H9 (cell line): ENCODE measurements around the gene MMP10. TPM values are rescaled to one million over a fixed set of nuclear protein-coding genes. Genes with fewer than 3 reads are reported as not detected.

Experiments
- DNase-seq: peaks from one replicate; pipeline ENCODE4 v3.0.0-alpha.2; 2017
- H2AFZ ChIP-seq: one replicate; pipeline ENCODE4 v1.6.1; 2013; ENCODE audit warnings: mild to moderate bottlenecking, low read length, control low read depth, moderate library complexity
- H2AK5ac ChIP-seq: 2 replicates; pipeline ENCODE4 v1.6.1; 2013; ENCODE audit warnings: low read length, control low read depth, mixed read lengths; ENCODE audit not compliant: insufficient read length
- H2BK120ac ChIP-seq: one replicate; pipeline ENCODE4 v1.6.1; 2013; ENCODE audit warnings: low read depth, mild to moderate bottlenecking, low read length, control low read depth, inconsistent platforms; ENCODE audit not compliant: poor library complexity, severe bottlenecking
- H2BK12ac ChIP-seq: 2 replicates; pipeline ENCODE4 v1.6.1; 2013; ENCODE audit warnings: low read length, control low read depth, mixed read lengths, low read depth; ENCODE audit not compliant: insufficient read length
- H2BK15ac ChIP-seq: 2 replicates; pipeline ENCODE4 v1.6.1; 2013; ENCODE audit warnings: low read depth, low read length, control low read depth
- H2BK20ac ChIP-seq: one replicate; pipeline ENCODE4 v1.6.1; 2013; ENCODE audit warnings: low read depth, mild to moderate bottlenecking, low read length, control low read depth, inconsistent platforms; ENCODE audit not compliant: poor library complexity, severe bottlenecking
- H2BK5ac ChIP-seq: 2 replicates; pipeline ENCODE4 v1.6.1; 2013; ENCODE audit warnings: low read length, control low read depth, mixed read lengths; ENCODE audit not compliant: insufficient read length
- H3K14ac ChIP-seq: 2 replicates; pipeline ENCODE4 v1.6.1; 2013; ENCODE audit warnings: low read length, control low read depth; ENCODE audit not compliant: insufficient read depth
- H3K18ac ChIP-seq: 2 replicates; pipeline ENCODE4 v1.6.1; 2013; ENCODE audit warnings: low read depth, mild to moderate bottlenecking, mixed read lengths, low read length, control low read depth; ENCODE audit not compliant: insufficient read length
- H3K23ac ChIP-seq: 2 replicates; pipeline ENCODE4 v1.6.1; 2013; ENCODE audit warnings: low read length, control low read depth, mixed read lengths, low read depth; ENCODE audit not compliant: insufficient read length
- H3K23me2 ChIP-seq: 2 replicates; pipeline ENCODE4 v1.6.1; 2013; ENCODE audit warnings: low read depth, mild to moderate bottlenecking, mixed read lengths, low read length, control low read depth; ENCODE audit not compliant: insufficient read length, poor library complexity, severe bottlenecking
- H3K27ac ChIP-seq: 2 replicates; pipeline ENCODE4 v1.5.1; 2013; ENCODE audit warnings: low read length, control low read depth, mixed read lengths, low read depth; ENCODE audit not compliant: insufficient read length
- H3K27me3 ChIP-seq: 2 replicates; pipeline ENCODE4 v1.6.1; 2013; ENCODE audit warnings: low read length, control low read depth, inconsistent platforms; ENCODE audit not compliant: insufficient read depth
- H3K4ac ChIP-seq: 2 replicates; pipeline ENCODE4 v1.6.1; 2013; ENCODE audit warnings: low read depth, mild to moderate bottlenecking, control low read depth, inconsistent platforms, low read length, moderate library complexity
- H3K4me1 ChIP-seq: 2 replicates; pipeline ENCODE4 v1.6.1; 2013; ENCODE audit warnings: low read length, control low read depth, inconsistent platforms; ENCODE audit not compliant: insufficient read depth
- H3K4me2 ChIP-seq: 2 replicates; pipeline ENCODE4 v1.6.1; 2013; ENCODE audit warnings: low read length, control low read depth, mixed read lengths; ENCODE audit not compliant: insufficient read length, insufficient read depth
- H3K56ac ChIP-seq: 2 replicates; pipeline ENCODE4 v1.6.1; 2013; ENCODE audit warnings: low read depth, mild to moderate bottlenecking, mixed read lengths, low read length, control low read depth; ENCODE audit not compliant: insufficient read length
- H3K79me1 ChIP-seq: 2 replicates; pipeline ENCODE4 v1.6.1; 2013; ENCODE audit warnings: low read depth, mild to moderate bottlenecking, moderate library complexity, low read length, control low read depth, inconsistent platforms; ENCODE audit not compliant: insufficient read depth, poor library complexity, severe bottlenecking
- H3K79me2 ChIP-seq: 2 replicates; pipeline ENCODE4 v1.6.1; 2013; ENCODE audit warnings: low read length, control low read depth, inconsistent platforms; ENCODE audit not compliant: insufficient read depth
- H3K9ac ChIP-seq: 2 replicates; pipeline ENCODE4 v1.6.1; 2013; ENCODE audit warnings: low read length, control low read depth, mixed read lengths; ENCODE audit not compliant: insufficient read length; ENCODE audit errors: extremely low read depth
- H3K9me3 ChIP-seq: one replicate; pipeline ENCODE4 v1.6.1; 2013; ENCODE audit warnings: low read depth, low read length, inconsistent platforms; ENCODE audit not compliant: control insufficient read depth
- H3T11ph ChIP-seq: one replicate; pipeline ENCODE4 v1.6.1; 2013; ENCODE audit warnings: mild to moderate bottlenecking, low read length, control low read depth, inconsistent platforms
- H4K20me1 ChIP-seq: one replicate; pipeline ENCODE4 v1.6.1; 2013; ENCODE audit not compliant: control insufficient read depth, insufficient read length, insufficient read depth
- H4K5ac ChIP-seq: 2 replicates; pipeline ENCODE4 v1.6.1; 2013; ENCODE audit warnings: low read depth, mild to moderate bottlenecking, mixed read lengths, low read length, control low read depth; ENCODE audit not compliant: insufficient read length
- H4K8ac ChIP-seq: replicated peaks from 2 replicates; pipeline ENCODE4 v1.6.1; 2013; ENCODE audit warnings: low read length, control low read depth, mixed read lengths, low read depth; ENCODE audit not compliant: insufficient read length
- H4K91ac ChIP-seq: 2 replicates; pipeline ENCODE4 v1.6.1; 2013; ENCODE audit warnings: low read depth, mild to moderate bottlenecking, moderate library complexity, mixed read lengths, low read length, control low read depth; ENCODE audit not compliant: insufficient read length
- H3K27ac Mint-ChIP-seq, 3 experiments: 2 replicates in 2 of 3; 3 replicates in 1 of 3; pipeline ENCODE4 v1.8.0; 2020 to 2021; ENCODE audit warnings: mixed read lengths in 3 of 3, mild to moderate bottlenecking in 1 of 3, moderate library complexity in 1 of 3
- H3K27me3 Mint-ChIP-seq: 2 replicates; pipeline ENCODE4 v1.8.0; 2021; ENCODE audit warnings: low read depth, mild to moderate bottlenecking, moderate library complexity, mixed read lengths
- H3K36me3 Mint-ChIP-seq, 3 experiments: 2 replicates in 2 of 3; 3 replicates in 1 of 3; pipeline ENCODE4 v1.8.0; 2020 to 2021; ENCODE audit warnings: low read depth in 3 of 3, mixed read lengths in 3 of 3; ENCODE audit not compliant: insufficient read depth in 1 of 3
- H3K4me1 Mint-ChIP-seq, 2 experiments: 2 replicates each; pipeline ENCODE4 v1.8.0; 2020; ENCODE audit warnings: mixed read lengths in 2 of 2
- H3K4me3 Mint-ChIP-seq, 2 experiments: 2 replicates in 1 of 2; 3 replicates in 1 of 2; pipeline ENCODE4 v1.8.0; 2020 to 2021; ENCODE audit warnings: mild to moderate bottlenecking in 2 of 2, mixed read lengths in 2 of 2, moderate library complexity in 1 of 2
- H3K9me3 Mint-ChIP-seq, 2 experiments: 2 replicates in 1 of 2; 3 replicates in 1 of 2; pipeline ENCODE4 v1.8.0; 2020; ENCODE audit warnings: mild to moderate bottlenecking in 2 of 2, mixed read lengths in 2 of 2, moderate library complexity in 1 of 2
- WGBS: extraction: QIAGEN DNeasy Blood & Tissue Kit; methylation state at CpG from one replicate; pipeline ENCODE4 v1.1.7; 2013; ENCODE audit warnings: missing lambda C conversion rate, low lambda C conversion rate, mixed read lengths; ENCODE audit not compliant: insufficient read length; ENCODE audit errors: extremely low coverage; 5-methylcytosine and 5-hydroxymethylcytosine counted together
- total RNA-seq: library from RNA; stranded (reverse); gene quantifications from 2 replicates; pipeline ENCODE4 v1.2.1, GENCODE V29; 2021
- TF ChIP-seq, protein P1 (sequence below): fragments of 200-600 bp; sonication (generic); conservative IDR thresholded peaks from 3 replicates; pipeline ENCODE4 v1.8.0; 2021; ENCODE audit warnings: antibody characterized with exemption, mild to moderate bottlenecking

Gene MMP10
- total RNA-seq, 1 experiment from 2014 or later: not detected

DNA sequence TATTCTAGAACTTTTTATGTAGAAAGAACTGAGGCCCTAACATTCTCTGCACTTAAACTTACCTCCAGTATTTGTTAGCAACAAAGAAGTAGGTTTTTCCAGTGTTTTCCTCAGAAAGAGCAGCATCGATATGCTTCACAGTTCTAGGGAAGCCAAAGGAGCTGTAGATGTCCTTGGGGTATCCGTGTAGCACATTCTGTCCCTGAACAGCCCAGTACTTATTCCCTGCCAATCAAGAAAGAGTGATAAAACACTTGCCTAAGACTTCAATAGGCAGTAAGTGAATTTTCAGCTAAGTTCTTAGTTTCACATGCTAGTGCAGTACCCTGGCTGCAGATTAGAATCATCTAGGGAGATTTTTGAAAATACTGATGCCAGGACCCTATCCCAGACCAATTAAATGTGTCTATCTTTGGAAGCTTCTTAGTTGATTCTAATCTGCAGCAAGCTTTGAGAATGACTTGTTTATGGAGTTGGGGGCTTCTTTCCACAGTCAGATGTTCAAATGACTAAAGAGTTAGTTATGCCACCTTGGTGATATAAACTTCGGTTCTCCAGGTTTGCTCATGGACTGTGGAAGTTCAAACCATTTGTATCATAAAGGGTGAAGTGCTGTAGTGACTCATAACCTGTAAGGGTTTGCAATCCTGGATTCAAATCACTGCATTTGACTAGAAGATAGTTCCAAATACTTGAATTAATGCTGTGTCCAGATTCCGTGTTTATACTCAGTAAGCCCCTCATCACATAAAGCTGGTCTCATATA, 11.0 kb upstream of the MMP10 start:
- Histone ChIP-seq H3K4me2 (no peak overlapping the region), H3K23me2 (no peaks in the 10 kb centered on the region), H3K23ac (no peak overlapping the region), H3K4ac (no peak overlapping the region), H2BK15ac (no peak overlapping the region), H4K5ac (no peak overlapping the region), H3K9me3 (no peaks in the 10 kb centered on the region), H2BK12ac (no peak overlapping the region), H3K79me1 (no peaks in the 10 kb centered on the region), H3K79me2 (no peaks in the 10 kb centered on the region), H3K9ac (no peak overlapping the region), H4K91ac (no peak overlapping the region), H2BK120ac (no peak overlapping the region), H2BK20ac (no peak overlapping the region), H3K14ac (no peak overlapping the region), H3K4me1 (no peaks in the 10 kb centered on the region), H2AK5ac (no peak overlapping the region), H2AFZ (no peak overlapping the region), H3T11ph (no peak overlapping the region), H3K56ac (no peak overlapping the region), H4K20me1 (no peaks in the 10 kb centered on the region), H3K27ac (no peak overlapping the region), H2BK5ac (no peak overlapping the region), H4K8ac (no peak overlapping the region), H3K27me3 (no peaks in the 10 kb centered on the region), H3K18ac (no peak overlapping the region)
- Mint-ChIP-seq H3K27ac (no peak overlapping the region), H3K4me1 (peaks cover 0 to 2% of the 10 kb centered on the region in 2 experiments; a peak in 1 of 4 replicates), H3K27me3 (no peaks in the 10 kb centered on the region), H3K4me3 (no peak overlapping the region), H3K36me3 (no peaks in the 10 kb centered on the region), H3K9me3 (no peaks in the 10 kb centered on the region)
- TF ChIP-seq, protein P1, sequence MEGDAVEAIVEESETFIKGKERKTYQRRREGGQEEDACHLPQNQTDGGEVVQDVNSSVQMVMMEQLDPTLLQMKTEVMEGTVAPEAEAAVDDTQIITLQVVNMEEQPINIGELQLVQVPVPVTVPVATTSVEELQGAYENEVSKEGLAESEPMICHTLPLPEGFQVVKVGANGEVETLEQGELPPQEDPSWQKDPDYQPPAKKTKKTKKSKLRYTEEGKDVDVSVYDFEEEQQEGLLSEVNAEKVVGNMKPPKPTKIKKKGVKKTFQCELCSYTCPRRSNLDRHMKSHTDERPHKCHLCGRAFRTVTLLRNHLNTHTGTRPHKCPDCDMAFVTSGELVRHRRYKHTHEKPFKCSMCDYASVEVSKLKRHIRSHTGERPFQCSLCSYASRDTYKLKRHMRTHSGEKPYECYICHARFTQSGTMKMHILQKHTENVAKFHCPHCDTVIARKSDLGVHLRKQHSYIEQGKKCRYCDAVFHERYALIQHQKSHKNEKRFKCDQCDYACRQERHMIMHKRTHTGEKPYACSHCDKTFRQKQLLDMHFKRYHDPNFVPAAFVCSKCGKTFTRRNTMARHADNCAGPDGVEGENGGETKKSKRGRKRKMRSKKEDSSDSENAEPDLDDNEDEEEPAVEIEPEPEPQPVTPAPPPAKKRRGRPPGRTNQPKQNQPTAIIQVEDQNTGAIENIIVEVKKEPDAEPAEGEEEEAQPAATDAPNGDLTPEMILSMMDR: no peak
- no CpG with 5 or more reads among the region's 4 CpGs for WGBS
- no peak for DNase-seq
